Pancreas (tissue), 10 donors: ENCODE data around the gene IMPACT. TPM values are rescaled to one million over a fixed set of nuclear protein-coding genes. Genes with fewer than 3 reads are reported as not detected.
A peak's percentile ranks its signal among the peaks of the same experiment; 100 is the strongest.

Source experiments
- ATAC-seq, 4 donors: fragments of 200-7000 bp; cut with Tn5 transposase; one replicate each; pipeline versions ENCODE4 v1.8.0 to v1.9.1; 2020; ENCODE audit warnings: mild to moderate bottlenecking in 4 of 4, moderate library complexity in 4 of 4
- DNase-seq, 6 donors: peaks; one replicate each; pipeline ENCODE4 v3.0.0-alpha.2; 2020
- FAIRE-seq: peaks from 2 replicates; lab custom pipeline; 2012; peaks lifted over from hg19 to GRCh38; lab: Jason Lieb, UNC
- H3K27ac ChIP-seq, 4 donors: fragments of 200-600 bp; sonication (generic); 1 replicate in 3 of 4; 2 replicates in 1 of 4; pipeline versions ENCODE4 v1.5.0 to v1.8.0; 2020
- H3K27me3 ChIP-seq, 4 donors: fragments of 200-600 bp; one replicate each; pipeline ENCODE4 v1.8.0; 2021
- H3K36me3 ChIP-seq, 3 donors: fragments of 200-600 bp; sonication (generic) in 1 of 3; one replicate each; pipeline versions ENCODE4 v1.5.0 to v1.8.0; 2020 to 2021
- H3K4me1 ChIP-seq, 3 donors: fragments of 200-600 bp; one replicate each; pipeline ENCODE4 v1.8.0; 2021
- H3K4me3 ChIP-seq, 4 donors: fragments of 200-600 bp; sonication (generic) in 2 of 4; one replicate each; pipeline versions ENCODE4 v1.5.0 to v1.8.0; 2020 to 2021
- H3K9me3 ChIP-seq, 4 donors: fragments of 200-600 bp; one replicate each; pipeline ENCODE4 v1.8.0; 2021
- CTCF ChIP-seq, 4 donors: fragments of 200-600 bp; sonication (generic) in 3 of 4; IDR thresholded peaks; one replicate each; pipeline versions ENCODE4 v1.5.0 to v1.8.0; 2021; ENCODE audit warnings: antibody characterized with exemption in 4 of 4
- WGBS, 2 donors: extraction: QIAGEN DNeasy Blood & Tissue Kit; methylation state at CpG; one replicate each; pipeline ENCODE4 v1.1.7; 2013; 5-methylcytosine and 5-hydroxymethylcytosine counted together
- intact Hi-C, 3 donors: fragments of 100-400 bp; cut with DNase I; formaldehyde crosslinking; loops; one replicate each; pipeline versions ENCODE4 v1.11.1 to v1.14.2; 2022
- polyA plus RNA-seq, 2 donors: library from polyadenylated mRNA; stranded (reverse); fragments of 200-250 nt; gene quantifications; one replicate each; pipeline ENCODE4 v1.2.3, GENCODE V29; 2013
- total RNA-seq, 6 donors: library from RNA; stranded (reverse); fragmentation: NEBNext Ultra II Directional in 4 of 6; extraction: Animal tissue kit (Norgen Biotek cat#: 25700) in 4 of 6; gene quantifications; one replicate each; pipeline versions ENCODE4 v1.2.1 to v1.2.4, GENCODE V29; 2021 to 2023
- donor health status: healthy with polysubstance abuse.
- donor health status: DM: no; HTN: no; CAD: no; lungs with moderate emphysema.
- donor health status: DM: no; HTN: no; CAD: no.
- donor health status: control.
- donor health status: control.
- donor health status: Bipolar disorder and iron deficiency.
- donor health status: DM: yes; HTN: yes; CAD: no.
- donor health status: DM: no; HTN: no; CAD: no.
- donor health status: DM: no; HTN: no; CAD: no.
- donor health status: DM: yes; HTN: yes; CAD: no.

IMPACT gene
- total RNA-seq (10 to 100 TPM; 12.4 to 23.7 (median 18.5) TPM), polyA plus RNA-seq (1 to 10 TPM; 7.1 to 8.0 TPM)

- H3K27ac ChIP-seq: peak within 1 kb of the TSS; percentile 65 to 86 (median 70)
- FAIRE-seq (no peak), ATAC-seq (peak; percentile 99 to 100 (median 99)), DNase-seq (peak; percentile 77 to 93 (median 84))
- no peaks in the 10 kb centered on the region for H3K36me3 ChIP-seq
- peak within 1 kb of the TSS; percentile 62 to 94 (median 89) for H3K4me3 ChIP-seq
- WGBS, 2 donors: 1 to 2% methylated on average over 68 to 82 of the region's 82 CpGs
- intact Hi-C loops: no loop called here
- H3K27me3 ChIP-seq: peaks cover 0 to 12% (median 2%) of the 10 kb centered on the region in 4 donors
- TF ChIP-seq CTCF (IDR thresholded peaks at IDR 0.05): no peak
- no peaks in the 10 kb centered on the region for H3K9me3 ChIP-seq
- H3K4me1 ChIP-seq: no peaks in the 10 kb centered on the region
Measured at GRCh38 chr18:24426398-24427294, at the start of gene IMPACT. Gene IMPACT, plus strand, starts transcription at chr18:24426670. Its CDS starts 87 bp downstream, at chr18:24426757.

GRCh38 chr18:24378598-24378997, 47.9 kb upstream of the IMPACT start:
- intact Hi-C loops: no loop called here
- no peak for ATAC-seq
- no peaks in the 10 kb centered on the region for H3K27me3 ChIP-seq
- no peaks in the 10 kb centered on the region for H3K36me3 ChIP-seq
- no peak overlapping the region for H3K27ac ChIP-seq
- no peak for DNase-seq
- no peaks in the 10 kb centered on the region for H3K9me3 ChIP-seq
- 52 to 62% methylated on average over 1 of the region's 1 CpG for WGBS, 2 donors
- H3K4me1 ChIP-seq: no peaks in the 10 kb centered on the region
- H3K4me3 ChIP-seq: no peak overlapping the region
- TF ChIP-seq CTCF (IDR thresholded peaks at IDR 0.05): no peak
- no peak for FAIRE-seq

- intact Hi-C loops: no loop called here
Measured at GRCh38 chr18:24380163-24380747, 46.2 kb upstream of the IMPACT start.

GRCh38 chr18:24381126-24381525, 45.3 kb upstream of the IMPACT start:
- H3K36me3 ChIP-seq: no peaks in the 10 kb centered on the region
- intact Hi-C loops: no loop called here
- DNase-seq: no peak
- FAIRE-seq: no peak
- no peak for TF ChIP-seq CTCF (IDR thresholded peaks at IDR 0.05)
- H3K27me3 ChIP-seq: no peaks in the 10 kb centered on the region
- no peaks in the 10 kb centered on the region for H3K9me3 ChIP-seq
- no peak for ATAC-seq
- no peaks in the 10 kb centered on the region for H3K4me1 ChIP-seq
- no peak overlapping the region for H3K4me3 ChIP-seq
- H3K27ac ChIP-seq: no peak overlapping the region
- WGBS, 2 donors: 77 to 88% methylated on average over 1 of the region's 1 CpG

More at GRCh38 chr18:24380163-24380747, 46.2 kb upstream of the IMPACT start:
- Histone ChIP-seq H3K4me1 (no peaks in the 10 kb centered on the region), H3K4me3 (no peak overlapping the region), H3K27ac (no peak overlapping the region), H3K27me3 (no peaks in the 10 kb centered on the region), H3K36me3 (no peaks in the 10 kb centered on the region), H3K9me3 (no peaks in the 10 kb centered on the region)
- TF ChIP-seq CTCF (IDR thresholded peaks at IDR 0.05): no peak
- FAIRE-seq: no peak
- ATAC-seq: no peak
- no peak for DNase-seq
- WGBS, 2 donors: 94 to 96% methylated on average over 6 of the region's 6 CpGs
